ENCODE measurements around the gene TECTB.

Gene TECTB

DNA sequence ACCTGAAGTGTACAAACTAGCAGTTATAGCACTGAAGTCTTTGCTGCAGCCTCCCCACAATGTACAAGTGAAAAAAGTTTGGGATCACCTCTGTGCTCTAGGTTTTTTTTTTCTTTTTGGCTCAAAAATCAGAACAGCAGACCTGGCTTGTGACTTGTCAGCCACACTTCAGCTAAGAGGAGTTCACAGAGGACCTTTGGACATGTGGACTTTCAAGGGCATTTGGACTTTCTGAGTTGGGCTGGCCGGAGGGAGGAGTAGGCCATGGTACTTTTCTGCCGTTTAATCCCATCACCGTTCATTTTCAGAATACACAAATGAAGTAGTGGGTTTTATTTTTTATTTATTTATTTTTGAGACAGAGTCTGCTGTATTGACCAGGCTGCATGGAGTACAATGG, 68.8 kb downstream of the TECTB start:
- H3K4me1 ChIP-seq (ENCODE audit: control insufficient read depth in 5 of 5, insufficient read depth in 5 of 5, low read length in 5 of 5) = no peaks in the 10 kb centered on the region
- H3K9me3 ChIP-seq (ENCODE audit: control insufficient read depth in 5 of 5, low read length in 5 of 5) = no peaks in the 10 kb centered on the region
- no peak overlapping the region for H3K9ac ChIP-seq (ENCODE audit: low read length in 5 of 5)
- no peaks in the 10 kb centered on the region for H3K27me3 ChIP-seq (ENCODE audit: control insufficient read depth in 5 of 5, insufficient read depth in 4 of 5, low read length in 5 of 5)
- H3K27ac ChIP-seq (ENCODE audit: low read depth, low read length) = no peak overlapping the region
- no peak overlapping the region for H3K4me3 ChIP-seq (ENCODE audit: low read depth in 1 of 5, low read length in 5 of 5)
- no peaks in the 10 kb centered on the region for H3K36me3 ChIP-seq (ENCODE audit: control insufficient read depth in 5 of 5, insufficient read depth in 5 of 5, low read length in 5 of 5)

DNA sequence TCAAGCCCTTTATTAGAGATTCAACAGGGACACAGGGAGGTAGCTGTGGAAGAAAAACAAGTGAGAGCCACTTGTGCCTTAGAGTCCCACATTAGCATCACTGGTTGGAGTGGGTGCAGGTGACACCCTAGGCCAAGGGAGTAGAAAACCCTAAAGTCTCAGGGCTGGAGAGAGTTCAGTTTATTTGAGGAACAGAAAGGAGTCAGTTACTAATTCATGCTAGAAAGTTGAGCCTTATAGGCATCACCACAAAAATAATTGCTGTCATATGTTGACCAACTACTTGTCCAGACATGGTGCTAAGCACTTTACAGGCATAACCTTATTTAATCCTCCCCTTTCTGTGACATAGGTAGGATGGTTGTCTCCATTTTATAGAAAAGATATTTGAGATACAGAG, 69.8 kb downstream of the TECTB start:
- no peaks in the 10 kb centered on the region for H3K27me3 ChIP-seq (ENCODE audit: control insufficient read depth in 5 of 5, insufficient read depth in 4 of 5, low read length in 5 of 5)
- no peaks in the 10 kb centered on the region for H3K9me3 ChIP-seq (ENCODE audit: control insufficient read depth in 5 of 5, low read length in 5 of 5)
- H3K36me3 ChIP-seq (ENCODE audit: control insufficient read depth in 5 of 5, insufficient read depth in 5 of 5, low read length in 5 of 5) = no peaks in the 10 kb centered on the region
- H3K4me1 ChIP-seq (ENCODE audit: control insufficient read depth in 5 of 5, insufficient read depth in 5 of 5, low read length in 5 of 5) = no peaks in the 10 kb centered on the region
- H3K4me3 ChIP-seq (ENCODE audit: low read depth in 1 of 5, low read length in 5 of 5) = no peak overlapping the region
- H3K27ac ChIP-seq (ENCODE audit: low read depth, low read length) = no peak overlapping the region
- H3K9ac ChIP-seq (ENCODE audit: low read length in 5 of 5) = no peak overlapping the region
